HEK293T (cell line): Measurements from ENCODE around the gene PDZK1IP1.

Source experiments
- ARNT ChIP-seq: fragments of 450-650 bp; IDR thresholded peaks from 2 replicates; pipeline ENCODE4 v1.6.1; 2017; ENCODE audit warnings: mild to moderate bottlenecking
- BHLHE40 ChIP-seq: fragments of 450-650 bp; IDR thresholded peaks from 2 replicates; pipeline ENCODE4 v1.6.1; 2016; ENCODE audit warnings: mild to moderate bottlenecking, moderate library complexity, borderline replicate concordance
- CTBP1 ChIP-seq: fragments of 450-650 bp; IDR thresholded peaks from 2 replicates; pipeline ENCODE4 v1.6.1; 2016; ENCODE audit warnings: borderline replicate concordance
- FOXA1 ChIP-seq: fragments of 450-650 bp; IDR thresholded peaks from 2 replicates; pipeline ENCODE4 v1.6.1; 2016; ENCODE audit warnings: mild to moderate bottlenecking
- FOXM1 ChIP-seq: fragments of 450-650 bp; IDR thresholded peaks from 2 replicates; pipeline ENCODE4 v1.6.1; 2017; ENCODE audit warnings: mild to moderate bottlenecking, borderline replicate concordance
- HDGF ChIP-seq: fragments of 450-650 bp; IDR thresholded peaks from 2 replicates; pipeline ENCODE4 v1.6.1; 2017; ENCODE audit warnings: antibody characterized with exemption, borderline replicate concordance
- L3MBTL2 ChIP-seq: fragments of 450-650 bp; conservative IDR thresholded peaks from 2 replicates; pipeline ENCODE4 v1.6.1; 2016; ENCODE audit warnings: mild to moderate bottlenecking
- NFRKB ChIP-seq: fragments of 450-650 bp; IDR thresholded peaks from 2 replicates; pipeline ENCODE4 v1.6.1; 2016; ENCODE audit warnings: mild to moderate bottlenecking, moderate library complexity
- SP1 ChIP-seq: fragments of 450-650 bp; IDR thresholded peaks from 2 replicates; pipeline ENCODE4 v1.6.1; 2017
- ZNF384 ChIP-seq: fragments of 450-650 bp; IDR thresholded peaks from 2 replicates; pipeline ENCODE4 v1.6.1; 2016

DNA sequence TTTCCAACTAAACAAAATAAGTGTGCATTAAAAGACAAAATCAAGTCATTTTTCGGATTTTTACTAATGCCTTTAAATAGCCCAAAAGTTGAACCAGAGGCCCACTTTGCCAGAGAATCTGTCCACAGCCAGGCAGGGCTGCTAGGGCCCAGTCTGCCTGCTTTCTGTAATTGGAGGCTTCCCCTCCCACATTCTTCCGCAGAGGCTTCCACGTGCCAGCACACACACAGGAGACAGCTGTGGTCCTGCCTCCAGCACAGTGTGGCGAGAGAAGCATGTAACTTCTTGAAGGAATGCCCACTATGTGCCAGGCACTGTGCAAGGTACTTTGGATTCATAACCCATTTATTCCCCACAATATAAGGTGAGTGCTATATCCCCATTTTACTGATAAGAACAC is 11.3 kb upstream of the PDZK1IP1 start:
- TF ChIP-seq BHLHE40 (no peak), SP1 (no peak), ZNF384 (no peak), ARNT (no peak), FOXA1 (no peak), CTBP1 (no peak), L3MBTL2 (no peak), NFRKB (no peak), HDGF (no peak), FOXM1 (no peak)
